GM18499 (cell line): ENCODE data around the gene PIAS1.
"Not testable (repeated sequence)": the region's sequence is repeated elsewhere in the genome, so short reads cannot be mapped to it uniquely, and the experiment has no call there.

ENCODE experiments used
- ATAC-seq: cut with Tn5 transposase; IDR thresholded peaks from one replicate; pipeline ENCODE4 v1.9.1; 2021; ENCODE audit warnings: moderate number of reproducible peaks; ENCODE audit not compliant: insufficient read depth, unreplicated experiment

Gene PIAS1

GRCh38 chr15:68053701-68054627 lies at the start of gene PIAS1:
Gene PIAS1 (plus strand): TSS chr15:68054315. CDS start chr15:68054327, 12 bp downstream.
- no peak for ATAC-seq

DNA sequence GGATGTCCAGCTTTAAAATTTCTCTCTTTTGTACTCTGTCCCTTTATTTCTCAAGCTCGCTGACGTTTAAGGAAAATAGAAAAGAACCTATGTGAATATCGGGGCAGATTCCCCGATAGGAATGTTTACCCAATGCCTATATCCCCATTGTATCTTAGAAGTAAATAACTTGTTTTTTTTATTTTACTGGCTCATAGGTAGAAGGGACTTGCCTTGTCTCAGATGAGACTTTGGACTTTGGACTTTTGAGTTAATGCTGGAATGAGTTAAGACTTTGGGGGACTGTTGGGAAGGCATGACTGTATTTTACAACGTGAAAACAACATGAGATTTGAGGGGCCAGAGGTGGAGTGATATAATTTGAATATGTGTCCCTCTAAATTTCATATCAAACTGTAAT lies 46.5 kb upstream of the PIAS1 start:
- not testable (repeated sequence) for ATAC-seq

DNA sequence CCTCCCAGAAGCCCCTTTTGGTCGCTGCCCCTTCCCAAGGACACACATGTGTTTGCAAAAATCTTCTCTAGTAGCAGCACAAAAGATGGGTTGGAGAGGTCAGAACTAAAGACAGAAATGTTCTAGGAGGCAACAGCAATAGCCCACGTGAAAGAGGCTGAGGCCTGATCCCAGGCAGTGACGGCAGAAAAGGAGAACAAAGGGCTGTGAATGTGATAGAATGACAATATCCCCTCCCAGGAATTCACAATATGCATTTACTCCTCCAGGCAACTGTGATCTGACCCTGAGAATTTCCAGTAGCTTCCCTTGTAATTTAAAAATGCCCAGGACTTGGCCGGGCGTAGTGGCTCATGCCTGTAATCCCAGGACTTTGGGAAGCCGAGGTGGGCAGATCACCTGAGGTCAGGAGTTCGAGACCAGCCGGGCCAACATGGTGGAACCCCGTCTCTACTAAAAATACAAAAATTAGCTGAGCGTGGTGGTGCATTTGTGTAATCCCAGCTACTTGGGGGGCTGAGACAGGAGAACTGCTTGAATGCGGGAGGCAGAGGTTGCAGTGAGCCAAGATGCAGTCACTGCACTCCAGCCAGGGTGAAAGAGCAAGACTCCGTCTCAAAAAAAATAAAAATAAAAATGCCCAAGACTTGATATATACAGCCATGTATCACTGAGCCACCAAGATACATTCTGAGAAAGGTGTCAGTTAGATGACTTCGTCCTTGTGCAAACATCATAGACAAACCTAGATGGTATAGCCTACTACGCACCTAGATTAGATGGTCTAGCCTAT lies 43.6 kb upstream of the PIAS1 start:
- ATAC-seq = no peak

DNA sequence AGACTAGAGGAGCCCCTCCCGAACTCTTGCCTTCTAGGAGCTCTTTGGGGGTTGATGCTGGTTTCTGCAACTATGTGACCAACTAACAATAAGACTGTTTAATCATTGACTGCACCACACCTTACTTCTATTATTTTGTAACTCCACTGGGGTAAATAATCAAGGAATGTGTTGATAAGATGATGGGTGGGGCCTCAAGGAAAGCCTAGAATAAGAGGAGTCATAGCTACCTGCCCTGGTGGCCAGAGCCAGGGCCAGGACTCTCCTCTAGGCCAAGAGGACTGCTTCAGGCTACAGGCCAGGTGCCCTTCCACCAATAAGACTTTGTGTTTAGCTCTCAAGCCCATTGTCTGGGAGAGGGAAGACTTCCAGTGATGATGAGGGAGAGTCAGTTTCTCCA lies 41.2 kb upstream of the PIAS1 start:
- ATAC-seq = no peak

DNA sequence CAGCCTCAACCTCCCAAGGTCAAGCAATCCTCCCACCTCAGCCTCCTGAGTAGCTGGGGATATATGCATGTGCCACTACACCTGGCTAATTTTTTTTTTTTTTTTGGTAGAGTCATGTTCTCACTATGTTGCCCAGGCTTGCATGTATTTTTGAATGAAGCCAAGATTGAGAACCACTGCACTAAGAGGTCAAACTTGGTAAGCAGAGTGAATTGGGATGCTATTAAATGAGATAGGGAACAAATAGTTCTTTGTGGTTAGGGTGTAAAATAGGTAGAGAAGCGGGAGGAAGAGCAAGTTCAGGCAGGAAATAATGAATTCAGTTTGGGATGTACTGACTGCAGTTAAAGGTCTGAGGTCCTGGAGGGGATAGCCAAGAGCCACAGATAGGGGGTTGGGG lies 39.9 kb upstream of the PIAS1 start:
- no peak for ATAC-seq

DNA sequence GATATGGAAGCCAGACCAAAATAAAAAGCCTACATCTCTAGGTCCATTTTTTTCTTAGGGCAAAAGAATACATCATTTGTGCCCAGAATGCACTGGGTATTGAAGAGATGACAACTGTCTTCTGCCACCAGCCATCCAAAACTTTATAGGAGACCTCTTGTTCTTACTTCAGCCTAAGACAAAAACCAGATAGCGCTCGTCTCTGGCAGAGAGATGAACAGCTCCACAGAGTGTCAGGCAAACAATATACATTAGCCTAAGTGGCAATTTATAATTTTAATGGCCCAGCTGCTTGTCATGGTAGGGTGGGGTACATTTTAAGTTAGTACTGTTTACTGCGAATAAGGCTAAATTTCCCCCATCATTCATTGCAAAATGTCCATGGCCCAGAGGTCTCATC lies 38.9 kb upstream of the PIAS1 start:
- no peak for ATAC-seq

GRCh38 chr15:68017201-68017600 lies 36.9 kb upstream of the PIAS1 start:
- no peak for ATAC-seq

DNA sequence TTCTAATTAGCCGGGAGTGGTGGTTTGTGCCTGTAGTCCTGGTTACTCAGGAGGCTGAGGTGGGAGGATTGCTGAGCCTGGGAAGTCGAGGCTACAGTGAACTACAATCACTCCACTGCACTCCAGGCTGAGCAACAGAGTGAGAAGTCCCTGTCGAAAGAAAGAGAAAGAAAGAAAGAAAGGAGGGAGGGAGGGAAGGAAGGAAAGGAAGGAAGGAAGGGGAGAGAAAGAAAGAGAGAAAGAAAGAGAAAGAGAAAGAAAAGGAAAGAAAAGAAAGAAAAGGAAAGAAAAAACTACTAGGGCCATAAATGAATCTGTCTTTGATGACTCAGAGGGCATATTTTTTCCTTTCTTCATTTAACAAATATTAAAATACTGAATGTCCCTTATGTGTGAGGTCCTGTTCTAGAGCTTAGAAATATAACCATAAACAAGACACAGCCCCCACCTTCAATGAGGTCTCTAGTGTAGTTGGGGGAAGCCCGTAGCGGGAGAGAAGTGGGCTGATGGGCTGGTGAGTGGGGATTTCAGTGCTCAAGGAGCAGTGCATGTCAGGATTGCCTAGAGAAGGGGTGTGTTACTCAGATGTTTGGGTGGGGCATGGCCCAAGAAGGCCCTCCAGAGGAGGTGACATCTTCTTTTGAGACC lies 35.2 kb upstream of the PIAS1 start:
- no peak for ATAC-seq

- ATAC-seq = no peak
Observed at GRCh38 chr15:68019814-68020525, 34.1 kb upstream of the PIAS1 start.

DNA sequence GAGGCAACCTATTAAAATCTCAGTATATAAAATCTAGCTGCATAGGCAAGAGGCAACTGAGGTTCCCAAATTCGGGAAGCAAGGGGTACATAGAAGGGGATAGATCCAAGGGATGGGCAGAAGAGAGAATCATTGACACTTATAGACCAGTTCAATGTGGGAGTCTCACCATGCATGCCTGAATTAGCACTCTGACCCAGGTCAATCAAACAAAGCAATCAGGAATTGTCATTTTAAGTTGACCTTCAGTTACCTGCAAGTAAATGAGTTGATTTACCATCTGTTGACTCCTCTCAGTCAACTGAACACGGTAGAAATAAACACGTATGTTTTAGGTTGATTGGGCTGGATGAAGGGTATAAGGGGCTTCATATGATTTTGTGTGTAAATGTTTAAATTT lies 33.4 kb upstream of the PIAS1 start:
- ATAC-seq = no peak

DNA sequence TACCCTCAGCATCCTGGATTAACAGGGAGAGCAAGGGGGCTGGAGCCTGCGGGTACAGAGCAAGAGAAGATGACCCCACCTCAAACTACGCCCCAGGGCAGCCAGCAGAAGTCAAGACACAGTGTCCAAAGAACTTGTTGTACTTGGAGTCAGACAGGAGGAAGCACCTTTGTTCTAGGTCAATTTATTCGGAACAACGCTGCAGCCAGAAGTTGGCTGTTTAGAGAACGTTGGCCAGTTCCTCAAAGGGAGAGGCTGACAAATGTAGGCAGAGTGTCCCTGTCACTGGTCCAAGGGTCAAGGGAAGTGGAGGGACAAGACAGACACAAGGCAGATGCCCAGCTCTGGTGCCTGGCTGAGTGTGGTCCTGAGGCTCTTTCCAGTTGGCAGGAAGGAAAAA lies 32.1 kb upstream of the PIAS1 start:
- ATAC-seq = no peak

GRCh38 chr15:68023307-68024101 lies 30.6 kb upstream of the PIAS1 start:
- ATAC-seq = no peak

DNA sequence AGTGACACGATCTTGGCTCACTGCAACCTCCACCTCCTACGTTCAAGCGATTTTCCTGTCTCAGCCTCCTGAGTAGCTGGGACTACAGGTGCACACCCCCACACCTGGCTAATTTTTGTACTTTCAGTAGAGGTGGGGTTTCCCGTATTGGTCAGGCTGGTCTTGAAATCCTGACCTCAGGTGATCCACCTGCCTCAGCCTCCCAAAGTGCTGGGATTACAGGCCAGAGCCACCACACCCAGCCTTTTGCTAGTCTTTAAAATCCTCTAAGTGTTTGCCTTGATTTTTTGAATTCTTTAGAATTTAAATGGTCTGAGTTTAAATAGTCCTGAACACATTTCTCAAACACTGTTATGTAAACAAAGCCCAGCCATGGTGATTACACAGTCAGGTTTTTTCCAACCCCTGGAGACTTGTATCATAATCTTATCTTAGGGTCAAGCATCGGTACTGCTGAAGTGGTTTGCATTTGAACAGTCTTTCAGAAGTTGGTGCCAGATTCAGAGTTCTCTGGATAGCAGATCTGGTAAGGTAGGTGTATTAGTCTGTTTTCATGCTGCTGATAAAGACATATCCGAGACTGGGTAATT lies 28.2 kb upstream of the PIAS1 start:
- no peak for ATAC-seq

DNA sequence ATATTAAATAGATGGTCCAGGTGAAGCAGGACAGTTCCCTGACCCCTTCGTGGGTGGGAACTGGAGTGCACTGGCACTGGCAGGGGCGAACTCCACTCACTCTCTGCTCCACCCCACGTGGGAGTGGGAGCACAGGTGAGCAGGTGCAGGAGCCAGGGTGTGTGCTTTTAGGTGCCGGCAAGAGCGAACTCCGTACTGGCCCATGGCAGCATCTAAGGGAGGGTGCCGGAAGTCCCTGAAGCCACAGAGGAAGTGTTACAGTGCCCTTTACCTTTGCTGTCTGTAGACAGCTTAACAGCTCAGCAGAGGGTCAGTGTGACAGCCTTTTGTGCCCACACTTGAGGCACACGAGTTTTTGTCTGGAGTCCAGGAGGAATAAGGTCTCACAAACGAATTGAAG lies 26.7 kb upstream of the PIAS1 start:
- no peak for ATAC-seq

GRCh38 chr15:68028137-68028887 lies 25.8 kb upstream of the PIAS1 start:
- no peak for ATAC-seq

DNA sequence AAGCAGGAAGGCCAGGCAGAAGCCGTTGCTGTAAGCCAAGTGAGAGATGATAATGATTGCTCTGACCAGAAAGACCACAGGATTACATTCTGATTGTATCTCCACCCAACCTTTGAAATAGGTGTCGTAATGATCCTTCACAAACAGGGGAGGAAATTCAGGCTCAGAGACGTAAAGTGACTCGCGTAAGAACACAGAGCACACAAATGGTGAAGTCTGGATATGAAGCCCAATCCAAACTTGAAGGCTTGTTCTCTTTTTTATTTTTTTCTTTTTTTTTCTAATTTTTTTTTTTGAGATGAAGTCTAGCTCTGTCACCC lies 25.3 kb upstream of the PIAS1 start:
- ATAC-seq = no peak

GRCh38 chr15:68029959-68030358 lies 24.2 kb upstream of the PIAS1 start:
- ATAC-seq = no peak

DNA sequence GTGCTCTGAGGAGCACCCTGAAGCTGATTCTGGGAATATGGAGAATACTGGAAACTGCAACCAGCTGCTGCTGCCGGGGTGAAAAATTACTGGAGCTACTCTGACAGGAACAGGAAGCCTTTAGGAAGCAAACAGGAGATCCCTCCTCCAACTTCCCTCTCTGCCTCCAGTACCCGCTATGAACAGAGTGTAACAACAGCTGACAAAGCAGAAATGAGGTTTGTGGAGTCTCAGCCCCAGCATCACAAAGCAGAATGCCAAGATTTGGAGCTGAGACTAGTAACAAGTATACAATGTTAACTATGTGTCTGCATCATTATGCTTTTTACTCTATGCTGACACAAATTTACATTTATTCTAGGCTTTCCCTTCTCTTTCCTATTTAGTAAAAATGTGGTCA lies 22.7 kb upstream of the PIAS1 start:
- no peak for ATAC-seq

DNA sequence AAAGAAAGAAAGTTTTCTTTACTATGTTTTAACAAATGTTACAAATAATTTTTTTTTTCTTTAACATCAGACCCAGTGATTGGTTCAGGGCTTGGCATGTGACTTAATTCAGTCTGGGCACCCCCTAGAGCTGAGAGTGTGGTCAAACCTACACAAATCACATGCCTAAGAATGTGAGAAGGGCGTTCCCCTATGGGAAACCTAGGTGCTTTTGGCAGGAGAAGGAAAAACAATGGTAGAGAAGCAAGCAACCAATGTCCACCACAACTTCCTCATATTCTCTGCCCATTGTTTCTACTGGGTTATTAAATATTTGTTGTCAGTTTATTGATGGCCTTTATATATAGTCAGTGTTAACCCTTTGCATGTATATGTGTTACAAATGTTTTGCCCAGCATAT lies 21.4 kb upstream of the PIAS1 start:
- ATAC-seq = no peak
